ENCODE results near the gene YJEFN3. TPM values are rescaled to one million over a fixed set of nuclear protein-coding genes. Genes with fewer than 3 reads are reported as not detected.

Gene YJEFN3
- total and polyA plus RNA-seq, 4 donors, result 0.19 to 0.88 (median 0.63) TPM

DNA sequence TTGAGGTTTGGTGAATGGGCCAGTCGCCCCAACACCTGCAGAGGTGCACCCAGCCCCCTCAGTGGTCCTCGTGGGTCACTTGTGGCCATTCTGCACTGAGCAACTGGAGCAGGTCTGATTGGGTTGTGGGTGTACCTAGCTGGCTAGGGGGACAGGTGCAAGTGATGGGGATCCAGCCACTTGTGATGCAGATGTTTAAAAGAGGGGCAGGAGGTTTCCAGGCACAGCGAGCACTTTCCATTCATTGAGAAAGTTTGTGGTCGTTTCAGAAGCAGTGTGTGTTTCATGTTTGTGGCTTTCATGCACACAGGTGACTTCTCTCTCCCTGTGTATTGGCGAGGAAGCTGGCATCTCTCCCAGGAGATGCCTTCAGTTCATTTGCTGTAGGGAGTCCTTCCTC is 48.0 kb upstream of the YJEFN3 start:
- peaks cover 4 to 8% (median 6%) of the 10 kb centered on the region in 4 donors for H3K4me1 ChIP-seq (ENCODE audit: control insufficient read depth in 4 of 4, insufficient read depth in 4 of 4, low read length in 3 of 4)
- WGBS, result 82% methylated on average over 5 of the region's 5 CpGs
- peaks cover 0 to 4% (median 0%) of the 10 kb centered on the region in 4 donors for H3K36me3 ChIP-seq (ENCODE audit: control insufficient read depth in 4 of 4, insufficient read depth in 3 of 4, low read depth in 1 of 4, low read length in 3 of 4)

More for the DNA sequence above, 48.0 kb upstream of the YJEFN3 start:
- Histone ChIP-seq H3K9me3 (ENCODE audit: control insufficient read depth in 4 of 4, low read length in 3 of 4) (no peaks in the 10 kb centered on the region), H3K27ac (ENCODE audit: low read depth in 1 of 2, low read length in 2 of 2) (no peak overlapping the region), H3K4me3 (ENCODE audit: low read depth in 1 of 3, low read length in 3 of 3) (no peak overlapping the region), H3K27me3 (ENCODE audit: control insufficient read depth in 4 of 4, insufficient read depth in 4 of 4, low read length in 3 of 4) (no peaks in the 10 kb centered on the region), H3K9ac (ENCODE audit: low read depth in 1 of 2, low read length in 2 of 2) (no peak overlapping the region)
- TF ChIP-seq, protein P1, sequence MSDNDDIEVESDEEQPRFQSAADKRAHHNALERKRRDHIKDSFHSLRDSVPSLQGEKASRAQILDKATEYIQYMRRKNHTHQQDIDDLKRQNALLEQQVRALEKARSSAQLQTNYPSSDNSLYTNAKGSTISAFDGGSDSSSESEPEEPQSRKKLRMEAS (IDR thresholded peaks at IDR 0.05), result no peak
- no peak for TF ChIP-seq FOXA1 (IDR thresholded peaks at IDR 0.05)
- TF ChIP-seq, protein P2, sequence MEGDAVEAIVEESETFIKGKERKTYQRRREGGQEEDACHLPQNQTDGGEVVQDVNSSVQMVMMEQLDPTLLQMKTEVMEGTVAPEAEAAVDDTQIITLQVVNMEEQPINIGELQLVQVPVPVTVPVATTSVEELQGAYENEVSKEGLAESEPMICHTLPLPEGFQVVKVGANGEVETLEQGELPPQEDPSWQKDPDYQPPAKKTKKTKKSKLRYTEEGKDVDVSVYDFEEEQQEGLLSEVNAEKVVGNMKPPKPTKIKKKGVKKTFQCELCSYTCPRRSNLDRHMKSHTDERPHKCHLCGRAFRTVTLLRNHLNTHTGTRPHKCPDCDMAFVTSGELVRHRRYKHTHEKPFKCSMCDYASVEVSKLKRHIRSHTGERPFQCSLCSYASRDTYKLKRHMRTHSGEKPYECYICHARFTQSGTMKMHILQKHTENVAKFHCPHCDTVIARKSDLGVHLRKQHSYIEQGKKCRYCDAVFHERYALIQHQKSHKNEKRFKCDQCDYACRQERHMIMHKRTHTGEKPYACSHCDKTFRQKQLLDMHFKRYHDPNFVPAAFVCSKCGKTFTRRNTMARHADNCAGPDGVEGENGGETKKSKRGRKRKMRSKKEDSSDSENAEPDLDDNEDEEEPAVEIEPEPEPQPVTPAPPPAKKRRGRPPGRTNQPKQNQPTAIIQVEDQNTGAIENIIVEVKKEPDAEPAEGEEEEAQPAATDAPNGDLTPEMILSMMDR (IDR thresholded peaks at IDR 0.05; ENCODE audit: low read depth, low read length, missing input control), result no peak
- TF ChIP-seq, protein P3, sequence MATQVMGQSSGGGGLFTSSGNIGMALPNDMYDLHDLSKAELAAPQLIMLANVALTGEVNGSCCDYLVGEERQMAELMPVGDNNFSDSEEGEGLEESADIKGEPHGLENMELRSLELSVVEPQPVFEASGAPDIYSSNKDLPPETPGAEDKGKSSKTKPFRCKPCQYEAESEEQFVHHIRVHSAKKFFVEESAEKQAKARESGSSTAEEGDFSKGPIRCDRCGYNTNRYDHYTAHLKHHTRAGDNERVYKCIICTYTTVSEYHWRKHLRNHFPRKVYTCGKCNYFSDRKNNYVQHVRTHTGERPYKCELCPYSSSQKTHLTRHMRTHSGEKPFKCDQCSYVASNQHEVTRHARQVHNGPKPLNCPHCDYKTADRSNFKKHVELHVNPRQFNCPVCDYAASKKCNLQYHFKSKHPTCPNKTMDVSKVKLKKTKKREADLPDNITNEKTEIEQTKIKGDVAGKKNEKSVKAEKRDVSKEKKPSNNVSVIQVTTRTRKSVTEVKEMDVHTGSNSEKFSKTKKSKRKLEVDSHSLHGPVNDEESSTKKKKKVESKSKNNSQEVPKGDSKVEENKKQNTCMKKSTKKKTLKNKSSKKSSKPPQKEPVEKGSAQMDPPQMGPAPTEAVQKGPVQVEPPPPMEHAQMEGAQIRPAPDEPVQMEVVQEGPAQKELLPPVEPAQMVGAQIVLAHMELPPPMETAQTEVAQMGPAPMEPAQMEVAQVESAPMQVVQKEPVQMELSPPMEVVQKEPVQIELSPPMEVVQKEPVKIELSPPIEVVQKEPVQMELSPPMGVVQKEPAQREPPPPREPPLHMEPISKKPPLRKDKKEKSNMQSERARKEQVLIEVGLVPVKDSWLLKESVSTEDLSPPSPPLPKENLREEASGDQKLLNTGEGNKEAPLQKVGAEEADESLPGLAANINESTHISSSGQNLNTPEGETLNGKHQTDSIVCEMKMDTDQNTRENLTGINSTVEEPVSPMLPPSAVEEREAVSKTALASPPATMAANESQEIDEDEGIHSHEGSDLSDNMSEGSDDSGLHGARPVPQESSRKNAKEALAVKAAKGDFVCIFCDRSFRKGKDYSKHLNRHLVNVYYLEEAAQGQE (IDR thresholded peaks at IDR 0.05), result no peak
- no peak for TF ChIP-seq HNF4A (conservative IDR thresholded peaks at IDR 0.05)
- no peak for TF ChIP-seq FOXA2 (IDR thresholded peaks at IDR 0.05)
- TF ChIP-seq RAD21 (IDR thresholded peaks at IDR 0.05), result no peak
- no peak for TF ChIP-seq HNF4G (IDR thresholded peaks at IDR 0.05)
- no peak for TF ChIP-seq RXRA (IDR thresholded peaks at IDR 0.05)
- TF ChIP-seq, protein P4, sequence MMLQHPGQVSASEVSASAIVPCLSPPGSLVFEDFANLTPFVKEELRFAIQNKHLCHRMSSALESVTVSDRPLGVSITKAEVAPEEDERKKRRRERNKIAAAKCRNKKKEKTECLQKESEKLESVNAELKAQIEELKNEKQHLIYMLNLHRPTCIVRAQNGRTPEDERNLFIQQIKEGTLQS (IDR thresholded peaks at IDR 0.05), result no peak
- TF ChIP-seq, protein P5, sequence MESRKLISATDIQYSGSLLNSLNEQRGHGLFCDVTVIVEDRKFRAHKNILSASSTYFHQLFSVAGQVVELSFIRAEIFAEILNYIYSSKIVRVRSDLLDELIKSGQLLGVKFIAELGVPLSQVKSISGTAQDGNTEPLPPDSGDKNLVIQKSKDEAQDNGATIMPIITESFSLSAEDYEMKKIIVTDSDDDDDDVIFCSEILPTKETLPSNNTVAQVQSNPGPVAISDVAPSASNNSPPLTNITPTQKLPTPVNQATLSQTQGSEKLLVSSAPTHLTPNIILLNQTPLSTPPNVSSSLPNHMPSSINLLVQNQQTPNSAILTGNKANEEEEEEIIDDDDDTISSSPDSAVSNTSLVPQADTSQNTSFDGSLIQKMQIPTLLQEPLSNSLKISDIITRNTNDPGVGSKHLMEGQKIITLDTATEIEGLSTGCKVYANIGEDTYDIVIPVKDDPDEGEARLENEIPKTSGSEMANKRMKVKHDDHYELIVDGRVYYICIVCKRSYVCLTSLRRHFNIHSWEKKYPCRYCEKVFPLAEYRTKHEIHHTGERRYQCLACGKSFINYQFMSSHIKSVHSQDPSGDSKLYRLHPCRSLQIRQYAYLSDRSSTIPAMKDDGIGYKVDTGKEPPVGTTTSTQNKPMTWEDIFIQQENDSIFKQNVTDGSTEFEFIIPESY (IDR thresholded peaks at IDR 0.05), result no peak
- no peak for TF ChIP-seq NR2F2 (IDR thresholded peaks at IDR 0.05)
- TF ChIP-seq JUND (IDR thresholded peaks at IDR 0.05), result no peak
- no peak for TF ChIP-seq GABPA (IDR thresholded peaks at IDR 0.05 in 1 of 2, conservative IDR thresholded peaks at IDR 0.05 in 1 of 2)
- TF ChIP-seq TAF1 (conservative IDR thresholded peaks at IDR 0.05), result no peak
- DNase-seq (ENCODE audit: low spot score), result no peak
